NCI-H2171 treated with DMSO at 0.1 percent for 48 hours (cell line): ENCODE results near the gene KBTBD8.

Source experiments
- DNase-seq: peaks from one replicate; lab custom pipeline; 2025; lab: John Stamatoyannopoulos, UW

The KBTBD8 gene

GRCh38 chr3:67044295-67044694 lies 46.2 kb downstream of the KBTBD8 start:
- no peak for DNase-seq

GRCh38 chr3:67044955-67045354 lies 46.8 kb downstream of the KBTBD8 start:
- no peak for DNase-seq

GRCh38 chr3:67045711-67046465 lies 47.8 kb downstream of the KBTBD8 start:
- no peak for DNase-seq

GRCh38 chr3:67047051-67047450 lies 48.9 kb downstream of the KBTBD8 start:
- no peak for DNase-seq

GRCh38 chr3:67048067-67048714 lies 50.1 kb downstream of the KBTBD8 start:
- no peak for DNase-seq

- DNase-seq, result no peak
Measured at GRCh38 chr3:67048715-67049074, 50.6 kb downstream of the KBTBD8 start.

- no peak for DNase-seq
Measured at GRCh38 chr3:67059443-67059842, 61.3 kb downstream of the KBTBD8 start.
